GM12878 (cell line): ENCODE results near the gene BEAN1. TPM values are rescaled to one million over a fixed set of nuclear protein-coding genes. Genes with fewer than 3 reads are reported as not detected.

Source experiments
- ATF7 ChIP-seq: fragments of 450-650 bp; IDR thresholded peaks from 2 replicates; pipeline ENCODE4 v1.6.1; 2016; ENCODE audit warnings: low read depth, mild to moderate bottlenecking
- CBX3 ChIP-seq: fragments of 200-600 bp; sonication (generic); IDR thresholded peaks from 2 replicates; pipeline ENCODE4 v1.6.1; 2016; ENCODE audit warnings: low read depth, borderline replicate concordance
- IKZF1 ChIP-seq: fragments of 450-650 bp; conservative IDR thresholded peaks from 2 replicates; pipeline ENCODE4 v1.6.1; 2017; ENCODE audit warnings: antibody characterized with exemption, mild to moderate bottlenecking
- IKZF2 ChIP-seq, 2 experiments: fragments of 450-650 bp; IDR thresholded peaks; 2 replicates each; pipeline ENCODE4 v1.6.1; 2017; ENCODE audit warnings: mild to moderate bottlenecking in 2 of 2, moderate library complexity in 2 of 2
- IRF4 ChIP-seq: IDR thresholded peaks from 2 replicates; pipeline ENCODE4 v1.6.1; 2011; ENCODE audit warnings: low read depth, low read length
- JUND ChIP-seq: IDR thresholded peaks from 2 replicates; pipeline ENCODE4 v1.6.1; 2012; ENCODE audit warnings: low read depth, mild to moderate bottlenecking, low read length, improper control_type of control experiment, moderate library complexity
- NFYB ChIP-seq: IDR thresholded peaks from 2 replicates; pipeline ENCODE4 v1.6.1; 2011; ENCODE audit warnings: low read depth, mild to moderate bottlenecking, low read length, improper control_type of control experiment, moderate library complexity; ENCODE audit not compliant: insufficient read depth
- PAX8 ChIP-seq: fragments of 450-650 bp; IDR thresholded peaks from 2 replicates; pipeline ENCODE4 v1.6.1; 2017; ENCODE audit warnings: mild to moderate bottlenecking, moderate library complexity
- PML ChIP-seq: IDR thresholded peaks from 2 replicates; pipeline ENCODE4 v1.6.1; 2012; ENCODE audit warnings: low read length, inconsistent platforms
- RAD51 ChIP-seq: fragments of 450-650 bp; IDR thresholded peaks from 2 replicates; pipeline ENCODE4 v1.6.1; 2016; ENCODE audit warnings: moderate library complexity, mild to moderate bottlenecking, inconsistent platforms
- SMARCA5 ChIP-seq: fragments of 450-650 bp; IDR thresholded peaks from 2 replicates; pipeline ENCODE4 v1.6.1; 2017; ENCODE audit warnings: mild to moderate bottlenecking
- TCF3 ChIP-seq: IDR thresholded peaks from 2 replicates; pipeline ENCODE4 v1.6.1; 2012; ENCODE audit warnings: low read depth, mild to moderate bottlenecking, low read length, borderline replicate concordance; ENCODE audit not compliant: insufficient read depth
- YY1 ChIP-seq: IDR thresholded peaks from 2 replicates; pipeline ENCODE4 v1.6.1; 2011; ENCODE audit warnings: low read depth, mild to moderate bottlenecking, low read length
- ZBED1 ChIP-seq: IDR thresholded peaks from 2 replicates; pipeline ENCODE4 v1.6.1; 2016; ENCODE audit warnings: borderline replicate concordance
- ZNF217 ChIP-seq: fragments of 450-650 bp; IDR thresholded peaks from 2 replicates; pipeline ENCODE4 v1.6.1; 2017; ENCODE audit warnings: antibody characterized with exemption, mild to moderate bottlenecking
- polyA plus RNA-seq, 11 experiments: library from polyadenylated mRNA; depleted of rRNA in 4 of 11; unstranded in 6 of 11; stranded (reverse) in 5 of 11; fragments of >200 nt; fragmentation: Nextera tagmentation in 4 of 11; fragmentation: Illumina TruSeq in 1 of 11; extraction: Ambion mirVana in 4 of 11; extraction: Trizol in 1 of 11; gene quantifications; 1 replicate in 1 of 11; 2 replicates in 10 of 11; pipeline versions ENCODE4 v1.2.1 to v1.2.3, GENCODE V29; 2011 to 2016; ENCODE audit warnings: inconsistent platforms in 2 of 11, missing spikeins in 2 of 11, low read depth in 1 of 11
- total RNA-seq, 4 experiments: library from RNA; depleted of rRNA in 3 of 4; stranded (reverse); fragments of >200 nt in 3 of 4; fragmentation: Illumina TruSeq in 1 of 4; extraction: Trizol in 1 of 4; gene quantifications; 2 replicates each; pipeline versions ENCODE4 v1.2.1 to v1.2.3, GENCODE V29; 2013 to 2021
- TF ChIP-seq, protein P1 (sequence below): IDR thresholded peaks from 2 replicates; pipeline ENCODE4 v1.6.1; 2011; ENCODE audit warnings: mild to moderate bottlenecking, low read depth, low read length, moderate library complexity; ENCODE audit not compliant: insufficient replicate concordance
- TF ChIP-seq, protein P2 (sequence below): IDR thresholded peaks from 2 replicates; pipeline ENCODE4 v1.6.1; 2011; ENCODE audit warnings: borderline replicate concordance, low read depth, mild to moderate bottlenecking, moderate library complexity, low read length; ENCODE audit not compliant: insufficient read depth, poor library complexity, severe bottlenecking
- TF ChIP-seq, protein P3 (sequence below): fragments of 450-650 bp; IDR thresholded peaks from 2 replicates; pipeline ENCODE4 v1.6.1; 2018; ENCODE audit warnings: mild to moderate bottlenecking, low read depth, moderate library complexity; ENCODE audit not compliant: partially characterized antibody
- TF ChIP-seq, protein P4 (sequence below): fragments of 150-350 bp; IDR thresholded peaks from 2 replicates; pipeline ENCODE4 v1.6.1; 2014; ENCODE audit warnings: mild to moderate bottlenecking, low read depth, low read length
- TF ChIP-seq, protein P5 (sequence below): IDR thresholded peaks from 2 replicates; pipeline ENCODE4 v1.6.1; 2012; ENCODE audit warnings: mild to moderate bottlenecking, low read depth, low read length

BEAN1 gene
- total and polyA plus RNA-seq, 10 of the 15 experiments (the other 5 are each of a cell fraction or from before 2014, with no cell fraction given): not detected

DNA sequence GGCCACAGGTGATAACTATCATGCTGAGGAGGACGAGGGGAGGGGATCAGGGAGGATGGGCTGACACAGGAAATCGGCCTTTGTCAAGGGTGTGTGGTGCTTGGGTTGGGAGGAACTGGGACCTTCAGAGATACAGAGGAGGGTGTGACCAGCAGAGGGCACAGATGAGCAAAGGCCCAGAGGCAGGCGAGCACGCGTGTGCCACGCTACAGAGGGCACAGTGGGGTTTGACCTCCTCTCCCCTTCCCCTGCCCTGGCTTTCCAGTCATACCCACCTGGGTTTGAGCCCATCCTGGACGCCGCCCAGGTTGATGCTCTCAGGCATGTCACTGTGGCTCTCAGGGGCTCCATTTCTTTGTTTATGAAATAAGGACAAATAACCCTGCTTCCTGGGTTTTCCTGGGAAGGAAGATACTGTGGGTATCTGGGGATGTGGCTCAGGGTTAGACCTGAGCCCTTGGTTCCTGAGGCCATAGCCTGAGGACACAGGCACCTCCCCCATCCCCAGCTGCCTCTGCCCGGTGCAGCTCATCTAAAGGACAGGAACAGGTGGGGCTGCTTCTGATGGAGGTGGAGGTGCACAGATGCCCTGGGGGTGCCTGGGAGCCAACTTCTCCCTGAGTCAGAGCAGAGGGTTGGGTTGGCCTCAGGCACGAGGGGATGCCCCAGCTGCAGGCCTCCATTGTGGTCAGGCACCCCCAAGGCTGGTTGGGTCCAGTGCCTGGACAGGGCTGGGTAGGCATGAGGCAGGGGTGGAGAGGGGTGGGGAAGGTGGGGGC, 51.8 kb downstream of the BEAN1 start (continued):
- TF ChIP-seq IRF4: 0 out of 2 replicates have a peak, but pooled peaks have one; percentile 63
- TF ChIP-seq, protein P1, sequence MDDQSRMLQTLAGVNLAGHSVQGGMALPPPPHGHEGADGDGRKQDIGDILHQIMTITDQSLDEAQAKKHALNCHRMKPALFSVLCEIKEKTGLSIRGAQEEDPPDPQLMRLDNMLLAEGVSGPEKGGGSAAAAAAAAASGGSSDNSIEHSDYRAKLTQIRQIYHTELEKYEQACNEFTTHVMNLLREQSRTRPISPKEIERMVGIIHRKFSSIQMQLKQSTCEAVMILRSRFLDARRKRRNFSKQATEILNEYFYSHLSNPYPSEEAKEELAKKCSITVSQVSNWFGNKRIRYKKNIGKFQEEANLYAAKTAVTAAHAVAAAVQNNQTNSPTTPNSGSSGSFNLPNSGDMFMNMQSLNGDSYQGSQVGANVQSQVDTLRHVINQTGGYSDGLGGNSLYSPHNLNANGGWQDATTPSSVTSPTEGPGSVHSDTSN: no peak
- TF ChIP-seq JUND: no peak
- TF ChIP-seq, protein P2, sequence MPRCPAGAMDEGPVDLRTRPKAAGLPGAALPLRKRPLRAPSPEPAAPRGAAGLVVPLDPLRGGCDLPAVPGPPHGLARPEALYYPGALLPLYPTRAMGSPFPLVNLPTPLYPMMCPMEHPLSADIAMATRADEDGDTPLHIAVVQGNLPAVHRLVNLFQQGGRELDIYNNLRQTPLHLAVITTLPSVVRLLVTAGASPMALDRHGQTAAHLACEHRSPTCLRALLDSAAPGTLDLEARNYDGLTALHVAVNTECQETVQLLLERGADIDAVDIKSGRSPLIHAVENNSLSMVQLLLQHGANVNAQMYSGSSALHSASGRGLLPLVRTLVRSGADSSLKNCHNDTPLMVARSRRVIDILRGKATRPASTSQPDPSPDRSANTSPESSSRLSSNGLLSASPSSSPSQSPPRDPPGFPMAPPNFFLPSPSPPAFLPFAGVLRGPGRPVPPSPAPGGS: no peak
- TF ChIP-seq ATF7: no peak
- TF ChIP-seq IKZF1: no peak
- TF ChIP-seq IKZF2 (IDR thresholded peaks at IDR 0.05): peak; percentile 12 to 14; a peak in 1 of 4 replicates
- TF ChIP-seq, protein P3, sequence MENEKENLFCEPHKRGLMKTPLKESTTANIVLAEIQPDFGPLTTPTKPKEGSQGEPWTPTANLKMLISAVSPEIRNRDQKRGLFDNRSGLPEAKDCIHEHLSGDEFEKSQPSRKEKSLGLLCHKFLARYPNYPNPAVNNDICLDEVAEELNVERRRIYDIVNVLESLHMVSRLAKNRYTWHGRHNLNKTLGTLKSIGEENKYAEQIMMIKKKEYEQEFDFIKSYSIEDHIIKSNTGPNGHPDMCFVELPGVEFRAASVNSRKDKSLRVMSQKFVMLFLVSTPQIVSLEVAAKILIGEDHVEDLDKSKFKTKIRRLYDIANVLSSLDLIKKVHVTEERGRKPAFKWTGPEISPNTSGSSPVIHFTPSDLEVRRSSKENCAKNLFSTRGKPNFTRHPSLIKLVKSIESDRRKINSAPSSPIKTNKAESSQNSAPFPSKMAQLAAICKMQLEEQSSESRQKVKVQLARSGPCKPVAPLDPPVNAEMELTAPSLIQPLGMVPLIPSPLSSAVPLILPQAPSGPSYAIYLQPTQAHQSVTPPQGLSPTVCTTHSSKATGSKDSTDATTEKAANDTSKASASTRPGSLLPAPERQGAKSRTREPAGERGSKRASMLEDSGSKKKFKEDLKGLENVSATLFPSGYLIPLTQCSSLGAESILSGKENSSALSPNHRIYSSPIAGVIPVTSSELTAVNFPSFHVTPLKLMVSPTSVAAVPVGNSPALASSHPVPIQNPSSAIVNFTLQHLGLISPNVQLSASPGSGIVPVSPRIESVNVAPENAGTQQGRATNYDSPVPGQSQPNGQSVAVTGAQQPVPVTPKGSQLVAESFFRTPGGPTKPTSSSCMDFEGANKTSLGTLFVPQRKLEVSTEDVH: no peak
- TF ChIP-seq PAX8: no peak
- TF ChIP-seq RAD51: no peak
- TF ChIP-seq CBX3: no peak
- no peak for TF ChIP-seq ZBED1
- TF ChIP-seq, protein P4, sequence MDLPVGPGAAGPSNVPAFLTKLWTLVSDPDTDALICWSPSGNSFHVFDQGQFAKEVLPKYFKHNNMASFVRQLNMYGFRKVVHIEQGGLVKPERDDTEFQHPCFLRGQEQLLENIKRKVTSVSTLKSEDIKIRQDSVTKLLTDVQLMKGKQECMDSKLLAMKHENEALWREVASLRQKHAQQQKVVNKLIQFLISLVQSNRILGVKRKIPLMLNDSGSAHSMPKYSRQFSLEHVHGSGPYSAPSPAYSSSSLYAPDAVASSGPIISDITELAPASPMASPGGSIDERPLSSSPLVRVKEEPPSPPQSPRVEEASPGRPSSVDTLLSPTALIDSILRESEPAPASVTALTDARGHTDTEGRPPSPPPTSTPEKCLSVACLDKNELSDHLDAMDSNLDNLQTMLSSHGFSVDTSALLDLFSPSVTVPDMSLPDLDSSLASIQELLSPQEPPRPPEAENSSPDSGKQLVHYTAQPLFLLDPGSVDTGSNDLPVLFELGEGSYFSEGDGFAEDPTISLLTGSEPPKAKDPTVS: no peak
- no peak for TF ChIP-seq PML
- TF ChIP-seq, protein P5, sequence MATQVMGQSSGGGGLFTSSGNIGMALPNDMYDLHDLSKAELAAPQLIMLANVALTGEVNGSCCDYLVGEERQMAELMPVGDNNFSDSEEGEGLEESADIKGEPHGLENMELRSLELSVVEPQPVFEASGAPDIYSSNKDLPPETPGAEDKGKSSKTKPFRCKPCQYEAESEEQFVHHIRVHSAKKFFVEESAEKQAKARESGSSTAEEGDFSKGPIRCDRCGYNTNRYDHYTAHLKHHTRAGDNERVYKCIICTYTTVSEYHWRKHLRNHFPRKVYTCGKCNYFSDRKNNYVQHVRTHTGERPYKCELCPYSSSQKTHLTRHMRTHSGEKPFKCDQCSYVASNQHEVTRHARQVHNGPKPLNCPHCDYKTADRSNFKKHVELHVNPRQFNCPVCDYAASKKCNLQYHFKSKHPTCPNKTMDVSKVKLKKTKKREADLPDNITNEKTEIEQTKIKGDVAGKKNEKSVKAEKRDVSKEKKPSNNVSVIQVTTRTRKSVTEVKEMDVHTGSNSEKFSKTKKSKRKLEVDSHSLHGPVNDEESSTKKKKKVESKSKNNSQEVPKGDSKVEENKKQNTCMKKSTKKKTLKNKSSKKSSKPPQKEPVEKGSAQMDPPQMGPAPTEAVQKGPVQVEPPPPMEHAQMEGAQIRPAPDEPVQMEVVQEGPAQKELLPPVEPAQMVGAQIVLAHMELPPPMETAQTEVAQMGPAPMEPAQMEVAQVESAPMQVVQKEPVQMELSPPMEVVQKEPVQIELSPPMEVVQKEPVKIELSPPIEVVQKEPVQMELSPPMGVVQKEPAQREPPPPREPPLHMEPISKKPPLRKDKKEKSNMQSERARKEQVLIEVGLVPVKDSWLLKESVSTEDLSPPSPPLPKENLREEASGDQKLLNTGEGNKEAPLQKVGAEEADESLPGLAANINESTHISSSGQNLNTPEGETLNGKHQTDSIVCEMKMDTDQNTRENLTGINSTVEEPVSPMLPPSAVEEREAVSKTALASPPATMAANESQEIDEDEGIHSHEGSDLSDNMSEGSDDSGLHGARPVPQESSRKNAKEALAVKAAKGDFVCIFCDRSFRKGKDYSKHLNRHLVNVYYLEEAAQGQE: no peak
- TF ChIP-seq ZNF217: no peak
- peak; percentile 70 for TF ChIP-seq SMARCA5
- TF ChIP-seq YY1: no peak
- TF ChIP-seq TCF3: no peak
- no peak for TF ChIP-seq NFYB
